Activated CD8-positive, alpha-beta T cell treated with anti-CD3 and anti-CD28 coated beads for 36 hours (primary cell): Measurements from ENCODE around the gene RGS9. TPM values are rescaled to one million over a fixed set of nuclear protein-coding genes. Genes with fewer than 3 reads are reported as not detected.
"Not testable (repeated sequence)": the region's sequence is repeated elsewhere in the genome, so short reads cannot be mapped to it uniquely, and the experiment has no call there.

Experiments used
- ATAC-seq: fragments of 200-7000 bp; cut with Tn5 transposase; one replicate; pipeline ENCODE4 v1.10.0; 2021; ENCODE audit warnings: mild to moderate bottlenecking, moderate library complexity
- CTCF ChIA-PET: fragments of 350-600 bp; sonication (Branson Sonifier 250); formaldehyde crosslinking; loops from one replicate; lab custom pipeline; 2021; ENCODE audit warnings: antibody characterized with exemption; lab: Charles Lee
- POLR2A ChIA-PET: fragments of 350-600 bp; sonication (Branson Sonifier 250); formaldehyde crosslinking; loops from one replicate; lab custom pipeline; 2021; ENCODE audit warnings: antibody characterized with exemption; lab: Charles Lee
- DNase-seq: peaks from one replicate; pipeline ENCODE4 v3.0.0-alpha.2; 2020
- H3K27ac Mint-ChIP-seq: one replicate; pipeline ENCODE4 v1.8.0; 2021; ENCODE audit warnings: mild to moderate bottlenecking, mixed read lengths
- H3K27me3 Mint-ChIP-seq: one replicate; pipeline ENCODE4 v1.8.0; 2021; ENCODE audit warnings: mixed read lengths
- H3K36me3 Mint-ChIP-seq: one replicate; pipeline ENCODE4 v1.8.0; 2021; ENCODE audit warnings: low read depth, mixed read lengths
- H3K4me1 Mint-ChIP-seq: one replicate; pipeline ENCODE4 v1.8.0; 2021; ENCODE audit warnings: low read depth, mixed read lengths
- H3K4me3 Mint-ChIP-seq: one replicate; pipeline ENCODE4 v1.8.0; 2021; ENCODE audit warnings: mild to moderate bottlenecking, moderate library complexity, mixed read lengths
- H3K9me3 Mint-ChIP-seq: one replicate; pipeline ENCODE4 v1.8.0; 2021; ENCODE audit warnings: mixed read lengths
- CTCF ChIP-seq: fragments of 200-600 bp; IDR thresholded peaks from one replicate; pipeline ENCODE4 v1.8.0; 2022; ENCODE audit warnings: antibody characterized with exemption, mild to moderate bottlenecking
- intact Hi-C: fragments of 100-400 bp; cut with micrococcal nuclease; formaldehyde crosslinking; loops from one replicate; pipeline ENCODE4 v1.10.0; 2022
- total RNA-seq, 2 experiments: library from RNA; stranded (reverse); gene quantifications; one replicate each; pipeline ENCODE4 v1.2.3, GENCODE V29; 2021

RGS9 gene
- total RNA-seq, 2 experiments from 2014 or later: 1.3 to 1.9 TPM

GRCh38 chr17:65095465-65095864 lies 41.7 kb upstream of the RGS9 start:
- no peak for TF ChIP-seq CTCF
- Mint-ChIP-seq H3K36me3 (no peaks in the 10 kb centered on the region), H3K9me3 (no peaks in the 10 kb centered on the region), H3K27ac (no peak overlapping the region), H3K27me3 (no peaks in the 10 kb centered on the region), H3K4me1 (peaks cover 17% of the 10 kb centered on the region), H3K4me3 (no peak overlapping the region)
- ATAC-seq (no peak), DNase-seq (no peak)
- ChIA-PET CTCF (interaction anchor here (1.6 kb wide), 1 partner anchor 134 kb away, joined by 5 read pairs; no protein-coding TSS in a partner anchor), POLR2A (no interaction called here)
- intact Hi-C loops: no loop called here

- H3K4me1 Mint-ChIP-seq: peaks cover 23% of the 10 kb centered on the region
- DNase-seq, H3K9me3 Mint-ChIP-seq, ATAC-seq, H3K27ac Mint-ChIP-seq, H3K4me3 Mint-ChIP-seq, H3K27me3 Mint-ChIP-seq, CTCF ChIA-PET, intact Hi-C loops, POLR2A ChIA-PET, H3K36me3 Mint-ChIP-seq: not testable (repeated sequence)
Observed at GRCh38 chr17:65096382-65096781, 40.8 kb upstream of the RGS9 start.

- POLR2A ChIA-PET: no interaction called here
- peaks cover 23% of the 10 kb centered on the region for H3K4me1 Mint-ChIP-seq
- no peak for ATAC-seq
Observed at GRCh38 chr17:65097110-65097509, 40.1 kb upstream of the RGS9 start.

GRCh38 chr17:65099475-65099874 lies 37.7 kb upstream of the RGS9 start:
- ChIA-PET CTCF (interaction anchor here (0.6 to 3.5 kb wide), 30 partner anchors 9 to 180 kb away, joined by 3 to 27 read pairs (median 5); partner anchors contain the start of genes LRRC37A3 and RGS9), POLR2A (interaction anchor here (0.6 kb wide), 2 partner anchors 36 to 180 kb away, joined by 3 read pairs; partner anchors contain the start of gene LRRC37A3)
- H3K4me3 Mint-ChIP-seq: no peak overlapping the region
- peaks cover 23% of the 10 kb centered on the region for H3K4me1 Mint-ChIP-seq
- DNase-seq (no peak), ATAC-seq (no peak)
- no peaks in the 10 kb centered on the region for H3K36me3 Mint-ChIP-seq
- H3K27ac Mint-ChIP-seq: no peak overlapping the region
- intact Hi-C loops: loop anchor here (2.0 kb wide), 1 partner anchor 73 kb away; no protein-coding TSS in a partner anchor
- H3K9me3 Mint-ChIP-seq: no peaks in the 10 kb centered on the region
- no peak for TF ChIP-seq CTCF
- H3K27me3 Mint-ChIP-seq: no peaks in the 10 kb centered on the region

More at GRCh38 chr17:65097110-65097509, 40.1 kb upstream of the RGS9 start:
- no peak for TF ChIP-seq CTCF
- Mint-ChIP-seq H3K9me3 (no peaks in the 10 kb centered on the region), H3K27me3 (no peaks in the 10 kb centered on the region), H3K4me3 (no peak overlapping the region), H3K27ac (no peak overlapping the region), H3K36me3 (no peaks in the 10 kb centered on the region)
- CTCF ChIA-PET: no interaction called here
- intact Hi-C loops: no loop called here
- DNase-seq: no peak

- ChIA-PET POLR2A (interaction anchor here (0.6 kb wide), 2 partner anchors 37 to 181 kb away, joined by 3 read pairs; partner anchors contain the start of gene LRRC37A3), CTCF (interaction anchor here (0.6 to 3.5 kb wide), 39 partner anchors 9 to 407 kb away, joined by 3 to 27 read pairs (median 5); partner anchors contain the start of genes LRRC37A3 and RGS9)
- no peak for TF ChIP-seq CTCF
- no peaks in the 10 kb centered on the region for H3K9me3 Mint-ChIP-seq
- intact Hi-C loops: loop anchor here (2.0 to 5.0 kb wide), 2 partner anchors 73 to 128 kb away; no protein-coding TSS in a partner anchor
- H3K27ac Mint-ChIP-seq: peak overlapping the region; percentile 95
- peak; percentile 96 for DNase-seq
- ATAC-seq: peak; percentile 74
- H3K4me3 Mint-ChIP-seq: peak overlapping the region; percentile 73
- H3K36me3 Mint-ChIP-seq: no peaks in the 10 kb centered on the region
- peaks cover 23% of the 10 kb centered on the region for H3K4me1 Mint-ChIP-seq
- no peaks in the 10 kb centered on the region for H3K27me3 Mint-ChIP-seq
Observed at GRCh38 chr17:65099941-65100315, 37.2 kb upstream of the RGS9 start.
